ENCODE measurements around the gene RAB15.

Gene RAB15

GRCh38 chr14:64971943-64972791 is at the start of gene RAB15:
TSS of gene RAB15 (minus strand) at chr14:64972336. CDS start at chr14:64972076, 260 bp downstream.
- peak; percentile 64 for DNase-seq

- no peak for DNase-seq
These were observed 47.9 kb upstream of the RAB15 start for GRCh38 chr14:65019944-65020566.

GRCh38 chr14:65016471-65016870 is 44.3 kb upstream of the RAB15 start:
- no peak for DNase-seq

- no peak for DNase-seq
These were observed 43.3 kb upstream of the RAB15 start for GRCh38 chr14:65015391-65015790.

GRCh38 chr14:65012353-65012752 is 40.2 kb upstream of the RAB15 start:
- no peak for DNase-seq

GRCh38 chr14:65011538-65011937 is 39.4 kb upstream of the RAB15 start:
- no peak for DNase-seq

GRCh38 chr14:65010211-65010931 is 38.2 kb upstream of the RAB15 start:
- no peak for DNase-seq

- DNase-seq = no peak
These were observed 35.1 kb upstream of the RAB15 start for GRCh38 chr14:65007202-65007601.

GRCh38 chr14:65006261-65006721 is 34.2 kb upstream of the RAB15 start:
- no peak for DNase-seq

- DNase-seq = no peak
These were observed 31.3 kb upstream of the RAB15 start for GRCh38 chr14:65003394-65003793.

GRCh38 chr14:65002586-65003210 is 30.6 kb upstream of the RAB15 start:
- no peak for DNase-seq

GRCh38 chr14:65001723-65002122 is 29.6 kb upstream of the RAB15 start:
- DNase-seq = no peak

GRCh38 chr14:65000898-65001591 is 28.9 kb upstream of the RAB15 start:
- DNase-seq = no peak

- no peak for DNase-seq
These were observed 26.4 kb upstream of the RAB15 start for GRCh38 chr14:64998455-64998931.

GRCh38 chr14:64997108-64997794 is 25.1 kb upstream of the RAB15 start:
- DNase-seq = no peak

GRCh38 chr14:64995291-64995690 is 23.2 kb upstream of the RAB15 start:
- DNase-seq = no peak

GRCh38 chr14:64994540-64994939 is 22.4 kb upstream of the RAB15 start:
- DNase-seq = no peak

- no peak for DNase-seq
These were observed 21.3 kb upstream of the RAB15 start for GRCh38 chr14:64993266-64993930.

- DNase-seq = no peak
These were observed 20.3 kb upstream of the RAB15 start for GRCh38 chr14:64992328-64992885.

- DNase-seq = no peak
These were observed 18.8 kb upstream of the RAB15 start for GRCh38 chr14:64990939-64991338.

- DNase-seq = no peak
These were observed 18.2 kb upstream of the RAB15 start for GRCh38 chr14:64990296-64990695.

All from NCI-H2171 (cell line).